Hepatocyte (in vitro differentiated cells): Measurements from ENCODE around the gene SNX11. TPM values are rescaled to one million over a fixed set of nuclear protein-coding genes. Genes with fewer than 3 reads are reported as not detected.

Experiments
- DNase-seq: peaks from one replicate; pipeline ENCODE4 v3.0.0-alpha.2; 2016; ENCODE audit warnings: low spot score
- H2AFZ ChIP-seq: fragments of 200-600 bp; sonication (generic); 2 replicates; pipeline ENCODE4 v1.6.0; 2016; ENCODE audit warnings: antibody characterized with exemption, mild to moderate bottlenecking
- H3K27ac ChIP-seq: fragments of 200-600 bp; sonication (generic); 2 replicates; pipeline ENCODE4 v1.5.1; 2016; ENCODE audit warnings: mild to moderate bottlenecking
- H3K27me3 ChIP-seq: fragments of 200-600 bp; sonication (generic); 2 replicates; pipeline ENCODE4 v1.6.1; 2016
- H3K36me3 ChIP-seq: fragments of 200-600 bp; sonication (generic); replicated peaks from 2 replicates; pipeline ENCODE4 v1.5.1; 2016; ENCODE audit warnings: low read depth; ENCODE audit not compliant: insufficient read depth
- H3K4me1 ChIP-seq: fragments of 200-600 bp; sonication (generic); 2 replicates; pipeline ENCODE4 v1.5.1; 2016; ENCODE audit warnings: mild to moderate bottlenecking, moderate library complexity; ENCODE audit not compliant: insufficient read depth
- H3K4me2 ChIP-seq: fragments of 200-600 bp; sonication (generic); 2 replicates; pipeline ENCODE4 v1.6.0; 2016
- H3K4me3 ChIP-seq: fragments of 200-600 bp; sonication (generic); 2 replicates; pipeline ENCODE4 v1.5.1; 2016; ENCODE audit warnings: mild to moderate bottlenecking
- H3K79me2 ChIP-seq: fragments of 200-600 bp; sonication (generic); 2 replicates; pipeline ENCODE4 v1.6.0; 2017; ENCODE audit warnings: mild to moderate bottlenecking
- H3K9me2 ChIP-seq: fragments of 200-600 bp; sonication (generic); replicated peaks from 2 replicates; pipeline ENCODE4 v1.6.0; 2017; ENCODE audit warnings: mild to moderate bottlenecking; ENCODE audit not compliant: insufficient read depth
- H3K9me3 ChIP-seq: fragments of 200-600 bp; sonication (generic); 2 replicates; pipeline ENCODE4 v1.5.1; 2016; ENCODE audit warnings: low read depth, mild to moderate bottlenecking
- H4K20me1 ChIP-seq: fragments of 200-600 bp; sonication (generic); 2 replicates; pipeline ENCODE4 v1.6.0; 2016; ENCODE audit warnings: mild to moderate bottlenecking; ENCODE audit not compliant: insufficient read depth, poor library complexity, severe bottlenecking
- CTCF ChIP-seq: fragments of 200-600 bp; sonication (generic); IDR thresholded peaks from 2 replicates; pipeline ENCODE4 v1.5.1; 2016; ENCODE audit warnings: antibody characterized with exemption, mild to moderate bottlenecking; ENCODE audit not compliant: poor library complexity
- EZH2 ChIP-seq: fragments of 200-600 bp; sonication (generic); IDR thresholded peaks from 2 replicates; pipeline ENCODE4 v1.6.1; 2016; ENCODE audit warnings: antibody characterized with exemption, mild to moderate bottlenecking, borderline replicate concordance
- EZH2phosphoT487 ChIP-seq: fragments of 200-600 bp; sonication (generic); IDR thresholded peaks from one replicate; pipeline ENCODE4 v1.6.1; 2018; ENCODE audit warnings: antibody characterized with exemption, mild to moderate bottlenecking, low read depth, moderate library complexity; ENCODE audit not compliant: unreplicated experiment, severe bottlenecking
- WGBS: methylation state at CpG from one replicate; pipeline ENCODE4 v1.1.6; 2016; ENCODE audit warnings: low lambda C conversion rate; ENCODE audit errors: missing lambda C conversion rate; 5-methylcytosine and 5-hydroxymethylcytosine counted together
- polyA plus RNA-seq: library from polyadenylated mRNA; unstranded; fragments of >200 nt; fragmentation: Nextera tagmentation; extraction: Ambion mirVana; gene quantifications from 2 replicates; pipeline ENCODE4 v1.2.1, GENCODE V29; 2016
- total RNA-seq: library from RNA; depleted of rRNA; stranded (reverse); fragments of >200 nt; gene quantifications from 2 replicates; pipeline ENCODE4 v1.2.3, GENCODE V29; 2014

Gene SNX11
- total and polyA plus RNA-seq, 2 experiments from 2014 or later = 11.3 to 13.2 TPM

DNA sequence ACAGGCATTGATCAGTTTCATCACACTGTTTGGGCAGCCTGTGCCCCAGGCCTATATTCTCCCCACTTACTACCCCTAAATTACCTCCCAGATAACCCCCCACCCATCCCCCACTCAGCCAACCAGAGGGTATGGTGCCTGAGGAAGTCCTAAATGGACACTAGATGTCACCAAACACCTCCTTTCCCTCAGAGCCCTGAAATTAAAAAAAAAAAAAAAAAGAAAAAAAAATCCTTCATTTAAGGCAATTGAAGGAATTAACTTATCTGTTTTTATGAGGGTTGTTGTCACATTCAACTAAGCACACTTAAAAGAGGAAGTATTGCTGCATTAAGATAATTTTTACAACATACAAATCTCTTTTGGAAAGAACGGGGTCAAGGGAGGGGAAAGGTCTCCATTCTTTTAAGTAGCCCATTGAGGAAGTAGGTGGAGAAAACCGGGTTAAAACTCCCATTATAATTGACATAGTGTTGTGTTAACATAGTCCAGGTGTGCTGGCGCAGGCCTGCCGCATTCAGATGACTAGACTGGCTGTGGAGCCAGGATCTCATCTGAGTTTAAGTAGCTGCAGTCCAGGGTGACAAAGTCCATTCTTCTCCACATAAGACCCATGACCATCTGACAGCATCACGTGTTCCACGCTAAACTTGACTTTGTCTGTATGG is 46.3 kb downstream of the SNX11 start:
- Histone ChIP-seq H3K27ac (peak overlapping the region; percentile 73), H3K27me3 (peaks cover 37% of the 10 kb centered on the region), H3K4me3 (no peak overlapping the region), H3K9me3 (no peaks in the 10 kb centered on the region), H3K9me2 (no peaks in the 10 kb centered on the region), H3K4me2 (no peak overlapping the region), H2AFZ (no peak overlapping the region), H3K79me2 (no peaks in the 10 kb centered on the region), H3K4me1 (no peaks in the 10 kb centered on the region), H4K20me1 (no peaks in the 10 kb centered on the region), H3K36me3 (no peaks in the 10 kb centered on the region)
- TF ChIP-seq EZH2phosphoT487 = no peak
- peak; percentile 65 for TF ChIP-seq CTCF
- WGBS = 10% methylated on average over 6 of the region's 6 CpGs
- peak; percentile 86 for DNase-seq

GRCh38 chr17:48155889-48156611 is 48.5 kb downstream of the SNX11 start:
- no peak for TF ChIP-seq EZH2phosphoT487
- no peak for TF ChIP-seq CTCF
- no peak for TF ChIP-seq EZH2
- H3K4me2 ChIP-seq = no peak overlapping the region

DNA sequence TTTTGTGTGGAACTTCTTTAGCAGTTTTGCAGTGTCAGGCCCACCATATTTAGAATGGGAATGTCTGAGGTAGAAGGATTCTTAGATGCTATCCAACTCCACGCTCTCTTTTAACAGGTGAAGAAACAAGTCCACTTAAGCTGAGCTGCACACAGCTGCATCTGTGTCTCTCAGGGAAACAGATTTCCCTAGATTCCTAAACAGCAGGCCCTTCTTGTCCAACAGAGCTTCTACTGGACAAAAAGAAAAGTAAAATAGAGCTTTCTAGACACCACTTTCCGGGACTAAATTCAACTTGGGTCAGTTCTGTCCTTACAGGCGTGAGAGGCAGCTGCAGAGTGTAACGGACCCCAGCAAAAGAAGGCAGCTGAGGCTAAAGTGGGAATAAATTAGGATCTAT is 51.7 kb downstream of the SNX11 start:
- H3K27me3 ChIP-seq = no peaks in the 10 kb centered on the region
- no peak overlapping the region for H2AFZ ChIP-seq
- no peaks in the 10 kb centered on the region for H3K9me3 ChIP-seq
- H3K79me2 ChIP-seq = no peaks in the 10 kb centered on the region
- no peaks in the 10 kb centered on the region for H4K20me1 ChIP-seq
- peaks cover 14% of the 10 kb centered on the region for H3K4me1 ChIP-seq
- no peak overlapping the region for H3K4me3 ChIP-seq
- no peak for TF ChIP-seq EZH2phosphoT487
- no peak for TF ChIP-seq CTCF
- TF ChIP-seq EZH2 = no peak
- no peak overlapping the region for H3K27ac ChIP-seq
- DNase-seq = no peak
- H3K9me2 ChIP-seq = no peaks in the 10 kb centered on the region
- no peak overlapping the region for H3K4me2 ChIP-seq
- WGBS = 94% methylated on average over 4 of the region's 4 CpGs
- no peaks in the 10 kb centered on the region for H3K36me3 ChIP-seq

More at GRCh38 chr17:48155889-48156611, 48.5 kb downstream of the SNX11 start:
- Histone ChIP-seq H3K36me3 (no peaks in the 10 kb centered on the region), H3K9me3 (no peaks in the 10 kb centered on the region), H3K4me1 (peaks cover 9% of the 10 kb centered on the region), H3K27ac (no peak overlapping the region), H3K9me2 (no peaks in the 10 kb centered on the region), H3K79me2 (no peaks in the 10 kb centered on the region), H4K20me1 (no peaks in the 10 kb centered on the region), H3K27me3 (peaks cover 15% of the 10 kb centered on the region), H2AFZ (no peak overlapping the region), H3K4me3 (no peak overlapping the region)
- 62% methylated on average over 21 of the region's 21 CpGs for WGBS
- no peak for DNase-seq
